DMS 273 treated with DMSO at 0.1 percent for 48 hours (cell line): ENCODE measurements around the gene FREM2.

Experiments used
- DNase-seq: peaks from one replicate; lab custom pipeline; 2025; lab: John Stamatoyannopoulos, UW

Gene FREM2

DNA sequence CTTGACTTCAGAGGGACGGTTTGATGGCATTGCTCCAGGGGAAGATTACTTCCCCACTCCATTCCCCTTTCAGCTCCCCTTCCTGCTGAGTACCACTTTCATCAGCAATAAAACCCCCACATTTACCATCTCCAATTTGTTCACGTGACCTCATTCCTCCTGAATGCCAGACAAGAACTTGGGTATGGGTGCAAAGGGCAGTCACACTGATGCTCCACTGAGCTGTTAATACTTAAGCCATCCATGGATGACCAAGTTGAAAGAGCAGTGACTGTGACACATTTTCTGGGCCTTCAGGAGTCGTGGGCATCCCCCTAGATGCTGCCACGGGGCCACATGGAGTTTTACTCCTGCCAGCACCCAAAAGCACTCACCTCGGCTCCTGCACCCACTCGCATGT lies 210.6 kb downstream of the FREM2 start:
- no peak for DNase-seq

DNA sequence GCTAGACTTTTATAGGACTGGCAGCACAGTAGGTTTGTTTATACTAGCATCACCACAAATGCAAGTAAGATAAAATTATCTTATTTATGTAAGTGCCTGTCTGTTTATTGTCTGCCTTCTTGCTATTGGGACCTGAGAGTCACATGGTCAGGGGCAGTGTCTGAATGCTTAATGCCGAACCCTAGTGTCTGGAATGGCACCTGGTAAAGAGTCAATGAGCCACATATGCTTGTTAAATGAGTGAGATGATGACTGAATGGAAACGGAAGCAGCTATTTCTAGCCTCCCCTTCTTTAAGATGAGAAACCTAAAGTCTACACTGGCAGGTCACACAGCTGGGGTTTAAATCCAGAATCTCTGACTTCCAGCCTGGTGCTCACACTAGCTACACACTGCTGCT lies 211.6 kb downstream of the FREM2 start:
- DNase-seq, result no peak

DNA sequence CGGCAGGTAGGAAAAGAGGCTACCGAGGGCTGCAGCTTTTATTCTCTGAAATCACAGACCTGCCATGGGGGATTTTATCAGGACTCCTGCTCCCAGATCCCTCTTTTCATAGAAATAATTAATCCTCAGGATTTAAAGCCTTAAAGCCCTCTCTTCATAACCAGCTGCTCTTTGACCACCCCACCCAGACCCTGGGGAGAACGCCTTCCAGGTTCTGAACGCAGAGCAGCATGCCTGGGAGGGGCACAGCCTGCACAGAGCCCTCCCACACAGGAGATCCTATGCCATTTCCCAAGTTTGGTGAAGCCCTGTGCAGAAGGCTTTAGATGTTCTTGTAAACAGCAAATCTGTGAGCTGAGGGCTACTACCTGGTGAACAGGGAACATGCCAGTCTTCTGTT lies 212.7 kb downstream of the FREM2 start:
- no peak for DNase-seq

DNA sequence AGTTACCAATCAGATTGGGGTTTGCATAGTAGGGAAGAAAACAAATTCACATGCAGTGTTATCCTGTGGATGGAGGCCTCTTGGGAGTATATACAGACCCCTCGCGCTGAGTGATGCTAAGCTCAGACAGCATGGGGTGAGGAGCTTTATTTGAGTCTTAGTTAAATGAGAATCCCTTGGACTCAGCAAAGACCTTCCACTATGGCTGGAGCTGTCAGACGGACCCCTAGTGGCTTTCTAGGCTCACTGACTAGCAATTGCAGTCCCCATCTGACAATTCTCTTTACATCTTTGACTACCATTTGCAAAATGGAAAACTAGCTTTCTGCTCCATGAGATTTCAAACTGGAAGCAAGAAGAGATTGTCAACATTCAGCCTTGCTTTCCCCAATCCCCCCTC lies 213.3 kb downstream of the FREM2 start:
- no peak for DNase-seq

DNA sequence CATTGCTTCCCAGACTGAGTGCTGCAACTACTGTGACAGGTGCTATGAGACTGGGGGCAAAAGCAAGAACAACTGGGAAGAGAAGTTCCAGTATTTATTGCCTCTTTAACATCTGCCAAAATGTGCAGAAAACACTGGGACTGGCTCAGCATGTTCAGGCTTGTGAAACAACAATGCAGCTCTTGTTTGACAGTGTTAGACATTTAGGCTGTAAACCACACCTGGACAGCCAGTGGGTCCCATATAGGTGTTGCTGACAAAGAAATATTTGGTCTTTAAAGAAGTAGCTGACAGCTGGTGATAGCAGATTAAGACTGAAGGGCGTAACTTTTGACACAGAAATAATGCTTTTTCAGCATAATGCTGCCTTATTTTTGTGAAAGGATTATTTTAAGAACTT lies 215.7 kb downstream of the FREM2 start:
- DNase-seq, result no peak

DNA sequence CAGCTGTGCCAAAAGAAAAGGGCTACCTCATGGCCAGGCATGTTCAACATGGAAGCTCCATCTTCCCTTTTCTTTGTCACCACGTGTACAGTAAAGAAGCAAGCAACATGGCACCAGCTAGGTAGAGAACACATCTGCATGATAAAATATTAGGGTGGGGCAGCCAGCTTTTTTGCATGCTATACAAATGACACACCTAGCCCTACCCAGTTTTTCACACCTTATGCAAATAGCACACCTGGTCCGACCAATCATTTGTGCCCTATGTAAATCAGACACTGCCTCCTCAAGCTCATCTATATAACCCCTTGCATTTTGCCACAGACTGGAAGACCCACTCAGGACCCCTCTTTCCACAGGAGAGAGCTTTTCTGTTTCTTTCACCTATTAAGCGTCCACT lies 218.2 kb downstream of the FREM2 start:
- no peak for DNase-seq

DNA sequence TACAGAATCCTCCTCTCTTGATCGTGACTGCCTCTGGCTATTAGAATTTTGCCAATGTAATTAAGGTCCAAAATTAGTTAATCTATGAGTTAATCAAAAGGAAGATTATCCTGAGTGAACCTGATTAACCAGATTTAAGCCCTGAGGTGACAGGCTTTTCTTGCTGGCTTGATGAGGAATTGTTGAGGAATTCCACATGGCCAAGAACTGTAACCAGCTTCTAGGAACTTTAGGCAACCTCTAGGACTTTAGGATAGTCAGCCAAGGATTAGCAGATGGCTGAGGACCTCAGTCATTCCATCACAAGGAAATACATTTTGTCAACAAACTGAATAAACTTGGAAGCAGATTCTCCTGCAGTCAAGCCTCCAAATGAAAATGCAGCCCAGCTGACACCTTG lies 219.0 kb downstream of the FREM2 start:
- DNase-seq, result no peak

DNA sequence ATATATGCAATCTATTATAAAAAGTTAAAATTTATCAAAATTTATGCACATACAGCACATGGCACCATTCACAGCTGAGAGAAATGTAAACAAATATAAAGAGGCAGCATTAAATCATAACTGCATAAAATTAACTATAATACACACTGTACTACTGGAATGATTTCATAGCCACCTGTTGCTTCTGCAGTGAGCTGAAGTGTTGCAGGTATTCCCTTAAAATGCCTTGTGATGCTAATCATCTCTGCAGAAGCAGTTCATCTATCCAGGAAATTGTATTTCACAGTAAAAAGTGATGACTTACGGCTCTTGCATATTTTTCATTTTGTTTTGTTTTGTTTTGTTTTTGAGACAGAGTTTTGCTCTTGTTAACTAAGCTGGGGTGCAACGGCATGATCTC lies 221.7 kb downstream of the FREM2 start:
- DNase-seq, result no peak

DNA sequence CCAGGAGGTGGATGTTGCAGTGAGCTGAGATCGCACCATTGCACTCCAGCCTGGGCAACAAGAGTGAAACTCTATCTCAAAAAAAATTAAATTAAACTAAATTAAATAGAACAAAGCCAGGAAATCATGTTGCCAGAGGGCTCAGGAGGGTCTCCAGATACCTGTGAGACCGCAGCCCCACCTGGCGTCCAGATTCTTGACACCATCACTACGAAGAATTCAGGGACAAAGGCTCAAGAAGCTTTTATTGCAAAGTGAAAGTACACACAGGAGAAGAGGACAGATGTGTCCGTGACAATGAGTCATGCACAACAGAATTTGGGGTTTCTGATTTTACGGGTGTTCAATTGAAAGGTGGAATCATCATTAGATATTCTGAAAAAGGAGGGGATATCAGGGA lies 227.2 kb downstream of the FREM2 start:
- no peak for DNase-seq

DNA sequence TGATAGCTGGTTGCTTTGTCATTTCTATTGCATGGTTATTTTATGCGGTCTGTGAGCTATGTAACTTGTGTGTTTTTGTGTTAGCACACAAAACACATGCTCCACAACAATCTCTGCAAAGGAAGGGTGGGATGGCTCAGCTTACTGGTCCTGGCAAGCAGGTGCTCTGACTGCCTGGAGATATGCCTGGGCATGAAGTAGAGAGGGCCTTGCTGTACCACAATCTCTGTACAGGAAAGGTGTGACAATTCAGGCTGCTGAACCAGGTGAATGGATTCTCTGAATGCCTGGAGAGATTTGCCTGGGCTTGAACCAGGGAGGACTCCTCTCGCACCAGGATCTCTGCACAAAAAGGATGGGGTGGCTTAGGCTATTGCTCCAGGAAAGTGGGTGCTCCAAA lies 234.2 kb downstream of the FREM2 start:
- DNase-seq, result no peak

DNA sequence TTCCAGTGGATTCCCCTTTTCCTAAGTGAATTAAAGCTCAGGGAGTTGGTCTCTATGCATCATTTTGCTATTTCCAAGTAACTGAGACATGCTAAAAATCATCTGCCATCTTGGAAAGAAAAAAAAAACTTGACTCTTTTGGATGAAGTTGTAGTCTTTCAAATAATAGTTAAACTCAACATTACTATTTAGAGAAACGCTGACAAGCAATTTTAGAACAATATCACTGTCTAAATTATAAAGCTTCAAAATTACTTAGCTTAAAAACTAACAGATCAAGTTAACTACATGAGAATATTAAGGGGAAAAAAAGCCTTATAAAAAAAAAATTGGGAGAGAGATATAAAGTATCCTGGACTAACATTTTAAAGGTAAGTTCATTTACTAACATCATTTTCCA lies 235.3 kb downstream of the FREM2 start:
- no peak for DNase-seq

DNA sequence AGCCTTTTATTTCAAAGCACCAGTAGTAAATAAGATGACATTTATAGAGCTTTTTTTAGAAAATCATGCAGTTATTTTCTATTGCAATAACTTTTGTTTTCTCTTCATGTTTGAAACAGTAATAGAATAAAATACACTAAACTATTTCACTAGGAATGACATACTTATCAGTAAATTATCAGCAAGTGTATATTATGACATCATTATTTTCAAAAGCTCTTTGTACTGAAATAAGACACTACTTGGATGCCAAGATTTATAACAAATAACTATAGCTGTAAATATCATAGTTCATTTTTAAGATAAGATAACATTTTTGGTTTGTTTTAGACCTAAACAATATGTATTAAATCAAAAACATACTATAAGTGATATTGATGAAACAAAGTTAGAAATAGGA lies 246.9 kb downstream of the FREM2 start:
- DNase-seq, result no peak
